ENCODE measurements around the gene TRIM34.

DNA sequence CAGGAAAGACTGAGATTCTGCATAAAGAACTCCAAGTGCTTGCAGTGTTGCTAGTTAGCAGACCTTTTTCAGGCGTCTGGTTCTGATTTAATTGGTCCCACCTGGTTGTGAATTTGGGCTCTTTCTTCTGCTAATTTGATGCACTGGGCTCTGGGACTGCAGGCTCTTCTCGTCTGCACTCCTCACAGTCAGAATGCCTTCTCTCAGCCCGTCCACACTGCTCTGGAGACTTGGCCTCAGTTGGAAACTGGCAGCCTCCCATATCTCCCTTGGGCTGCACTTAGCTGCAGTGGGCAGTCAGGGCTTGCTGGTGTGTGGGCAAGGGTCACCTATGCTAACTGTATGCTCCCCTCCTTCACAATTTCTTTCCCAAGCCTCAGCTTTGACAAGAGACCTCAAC, 26.8 kb upstream of the TRIM34 start:
- TF ChIP-seq POLR2A (IDR thresholded peaks at IDR 0.05; ENCODE audit: low read depth, low read length) (no peak), RAD21 (IDR thresholded peaks at IDR 0.05; ENCODE audit: low read length) (no peak), MXI1 (IDR thresholded peaks at IDR 0.05; ENCODE audit: borderline replicate concordance, low read depth, low read length) (no peak), NFE2L2 (IDR thresholded peaks at IDR 0.05; ENCODE audit: low read depth, low read length) (no peak), CEBPB (IDR thresholded peaks at IDR 0.05; ENCODE audit: low read depth, low read length) (no peak), BHLHE40 (IDR thresholded peaks at IDR 0.05; ENCODE audit: low read depth, low read length) (no peak), RFX5 (IDR thresholded peaks at IDR 0.05; ENCODE audit: low read depth, low read length) (no peak), FOS (IDR thresholded peaks at IDR 0.05; ENCODE audit: low read depth, low read length) (no peak), MAFK (IDR thresholded peaks at IDR 0.05; ENCODE audit: low read depth, low read length) (no peak)
- TF ChIP-seq, protein P1, sequence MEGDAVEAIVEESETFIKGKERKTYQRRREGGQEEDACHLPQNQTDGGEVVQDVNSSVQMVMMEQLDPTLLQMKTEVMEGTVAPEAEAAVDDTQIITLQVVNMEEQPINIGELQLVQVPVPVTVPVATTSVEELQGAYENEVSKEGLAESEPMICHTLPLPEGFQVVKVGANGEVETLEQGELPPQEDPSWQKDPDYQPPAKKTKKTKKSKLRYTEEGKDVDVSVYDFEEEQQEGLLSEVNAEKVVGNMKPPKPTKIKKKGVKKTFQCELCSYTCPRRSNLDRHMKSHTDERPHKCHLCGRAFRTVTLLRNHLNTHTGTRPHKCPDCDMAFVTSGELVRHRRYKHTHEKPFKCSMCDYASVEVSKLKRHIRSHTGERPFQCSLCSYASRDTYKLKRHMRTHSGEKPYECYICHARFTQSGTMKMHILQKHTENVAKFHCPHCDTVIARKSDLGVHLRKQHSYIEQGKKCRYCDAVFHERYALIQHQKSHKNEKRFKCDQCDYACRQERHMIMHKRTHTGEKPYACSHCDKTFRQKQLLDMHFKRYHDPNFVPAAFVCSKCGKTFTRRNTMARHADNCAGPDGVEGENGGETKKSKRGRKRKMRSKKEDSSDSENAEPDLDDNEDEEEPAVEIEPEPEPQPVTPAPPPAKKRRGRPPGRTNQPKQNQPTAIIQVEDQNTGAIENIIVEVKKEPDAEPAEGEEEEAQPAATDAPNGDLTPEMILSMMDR (conservative IDR thresholded peaks at IDR 0.05; ENCODE audit: low read depth, low read length) = no peak
